IMR-90 (cell line): ENCODE data around the gene LUC7L3. TPM values are rescaled to one million over a fixed set of nuclear protein-coding genes. Genes with fewer than 3 reads are reported as not detected.

Experiments
- ATAC-seq: fragments of 200-7000 bp; cut with Tn5 transposase; 2 replicates; pipeline ENCODE4 v1.9.1; 2020; ENCODE audit warnings: low read depth, mild to moderate bottlenecking, moderate library complexity
- BruUV-seq: library from RNA; stranded (reverse); fragments of 400-500 nt; replicated peaks from 2 replicates; lab custom pipeline; 2021; lab: Mats Ljungman, UMichigan
- CTCF ChIA-PET: fragments of 300-600 bp; formaldehyde crosslinking; extraction: SDS; loops from one replicate; lab custom pipeline; 2021; ENCODE audit warnings: antibody characterized with exemption; lab: Yijun Ruan, JAX
- POLR2A ChIA-PET: fragments of 300-600 bp; sonication (Branson Sonifier 250); formaldehyde crosslinking; loops from one replicate; lab custom pipeline; 2022; ENCODE audit warnings: antibody characterized with exemption; ENCODE audit not compliant: unreplicated experiment; lab: Charles Lee
- DNase-seq: peaks from one replicate; pipeline ENCODE4 v3.0.0; 2013
- H2AFZ ChIP-seq: replicated peaks from 2 replicates; pipeline ENCODE3; 2013; ENCODE audit warnings: low read length, mild to moderate bottlenecking; ENCODE audit not compliant: poor library complexity
- H2AK5ac ChIP-seq: 2 replicates; pipeline ENCODE4 v1.6.1; 2013; ENCODE audit warnings: low read depth, low read length, inconsistent platforms
- H2AK9ac ChIP-seq: replicated peaks from 2 replicates; pipeline ENCODE3; 2013; ENCODE audit warnings: mild to moderate bottlenecking, low read depth, low read length, moderate library complexity; ENCODE audit not compliant: poor library complexity
- H2BK120ac ChIP-seq: 2 replicates; pipeline ENCODE4 v1.6.1; 2013; ENCODE audit warnings: low read depth, low read length, inconsistent platforms
- H2BK15ac ChIP-seq: 3 replicates; pipeline ENCODE4 v1.6.1; 2013; ENCODE audit warnings: low read depth, low read length, inconsistent platforms
- H2BK20ac ChIP-seq: 2 replicates; pipeline ENCODE4 v1.6.1; 2013; ENCODE audit warnings: low read depth, mild to moderate bottlenecking, inconsistent platforms, low read length, moderate library complexity
- H2BK5ac ChIP-seq: 2 replicates; pipeline ENCODE4 v1.6.1; 2013; ENCODE audit warnings: mild to moderate bottlenecking, low read depth, low read length, inconsistent platforms; ENCODE audit not compliant: poor library complexity, severe bottlenecking
- H3K14ac ChIP-seq: replicated peaks from 2 replicates; pipeline ENCODE4 v1.6.1; 2013; ENCODE audit warnings: low read depth, low read length, inconsistent platforms
- H3K18ac ChIP-seq: 2 replicates; pipeline ENCODE4 v1.6.1; 2013; ENCODE audit warnings: low read depth, low read length, control low read depth
- H3K23ac ChIP-seq: 2 replicates; pipeline ENCODE4 v1.6.1; 2013; ENCODE audit warnings: low read depth, low read length, inconsistent platforms
- H3K27ac ChIP-seq: 2 replicates; pipeline ENCODE4 v1.5.1; 2013; ENCODE audit warnings: mild to moderate bottlenecking, control low read depth, low read length; ENCODE audit not compliant: insufficient read depth
- H3K27me3 ChIP-seq: 2 replicates; pipeline ENCODE4 v1.6.1; 2013; ENCODE audit warnings: low read length; ENCODE audit not compliant: control insufficient read depth, insufficient read depth
- H3K36me3 ChIP-seq: 2 replicates; pipeline ENCODE4 v1.6.1; 2013; ENCODE audit warnings: low read length, mixed read lengths; ENCODE audit not compliant: control insufficient read depth, insufficient read depth
- H3K4ac ChIP-seq: 2 replicates; pipeline ENCODE4 v1.6.1; 2013; ENCODE audit warnings: low read depth, low read length, inconsistent platforms
- H3K4me1 ChIP-seq: 2 replicates; pipeline ENCODE4 v1.6.1; 2013; ENCODE audit warnings: low read length, mixed read lengths; ENCODE audit not compliant: control insufficient read depth, insufficient read depth
- H3K4me2 ChIP-seq: 2 replicates; pipeline ENCODE4 v1.6.1; 2013; ENCODE audit warnings: low read depth, mild to moderate bottlenecking, control low read depth, low read length, moderate library complexity
- H3K4me3 ChIP-seq: 2 replicates; pipeline ENCODE4 v1.5.1; 2013; ENCODE audit warnings: low read depth, mild to moderate bottlenecking, control low read depth, low read length, moderate library complexity; ENCODE audit not compliant: insufficient read depth
- H3K56ac ChIP-seq: 2 replicates; pipeline ENCODE4 v1.6.1; 2013; ENCODE audit warnings: low read length, inconsistent platforms; ENCODE audit not compliant: insufficient read depth; ENCODE audit errors: extremely low read depth
- H3K79me1 ChIP-seq, 2 experiments: 2 replicates each; pipeline ENCODE4 v1.6.1; 2013; ENCODE audit warnings: low read length in 2 of 2, inconsistent platforms in 1 of 2, low read depth in 1 of 2
- H3K9ac ChIP-seq: 2 replicates; pipeline ENCODE4 v1.6.1; 2013; ENCODE audit warnings: low read depth, low read length, control low read depth
- H3K9me1 ChIP-seq: 2 replicates; pipeline ENCODE4 v1.6.1; 2013; ENCODE audit warnings: low read length, inconsistent platforms; ENCODE audit not compliant: insufficient read depth
- H3K9me3 ChIP-seq: 2 replicates; pipeline ENCODE4 v1.6.1; 2013; ENCODE audit warnings: low read length; ENCODE audit not compliant: control insufficient read depth, insufficient read depth
- H4K20me1 ChIP-seq: 2 replicates; pipeline ENCODE4 v1.6.1; 2013; ENCODE audit warnings: low read length, inconsistent platforms; ENCODE audit not compliant: insufficient read depth
- H4K5ac ChIP-seq: 2 replicates; pipeline ENCODE4 v1.6.1; 2013; ENCODE audit warnings: mild to moderate bottlenecking, low read depth, low read length, control low read depth
- H4K8ac ChIP-seq, 2 experiments: 2 replicates each; pipeline ENCODE4 v1.6.1; 2013; ENCODE audit warnings: low read depth in 2 of 2, low read length in 2 of 2, control low read depth in 1 of 2, inconsistent platforms in 1 of 2
- H4K91ac ChIP-seq: 2 replicates; pipeline ENCODE4 v1.6.1; 2013; ENCODE audit warnings: low read depth, low read length, inconsistent platforms; ENCODE audit not compliant: insufficient read depth
- CHD1 ChIP-seq: IDR thresholded peaks from 2 replicates; pipeline ENCODE4 v1.6.1; 2012; ENCODE audit warnings: low read depth, low read length, improper control_type of control experiment
- WGBS, 2 experiments: methylation state at CpG; one replicate each; pipeline versions ENCODE4 v1.1.5 to v1.1.7; 2013; ENCODE audit warnings: missing lambda C conversion rate in 2 of 2; ENCODE audit not compliant: insufficient read length in 1 of 2; ENCODE audit errors: extremely low coverage in 2 of 2; 5-methylcytosine and 5-hydroxymethylcytosine counted together
- dilution Hi-C: fragments of 300-500 bp; cut with HindIII; formaldehyde crosslinking; loops from one replicate; pipeline ENCODE4 v1.14.3; 2018; ENCODE audit warnings: low sequenced_read_pairs; ENCODE audit not compliant: unreplicated experiment
- in situ Hi-C: fragments of 300-500 bp; cut with MboI; formaldehyde crosslinking; loops from 3 replicates; pipeline ENCODE4 v1.14.3; 2019; ENCODE audit warnings: low sequenced_read_pairs, inconsistent platforms, mixed read lengths
- intact Hi-C: fragments of 100-400 bp; cut with micrococcal nuclease; formaldehyde crosslinking; loops from 2 replicates; pipeline ENCODE4 v1.10.0; 2022
- polyA plus RNA-seq, 3 experiments: library from polyadenylated mRNA; depleted of rRNA; stranded (reverse); fragments of >200 nt; gene quantifications; 2 replicates each; pipeline ENCODE4 v1.2.3, GENCODE V29; 2012; ENCODE audit warnings: low replicate concordance in 1 of 3
- total RNA-seq: library from RNA; depleted of rRNA; stranded (reverse); fragments of >200 nt; gene quantifications from 2 replicates; pipeline ENCODE4 v1.2.3, GENCODE V29; 2012

The LUC7L3 gene
- total and polyA plus RNA-seq, 2 of the 4 experiments (the other 2 are of a cell fraction): 17.7 to 44.7 TPM

DNA sequence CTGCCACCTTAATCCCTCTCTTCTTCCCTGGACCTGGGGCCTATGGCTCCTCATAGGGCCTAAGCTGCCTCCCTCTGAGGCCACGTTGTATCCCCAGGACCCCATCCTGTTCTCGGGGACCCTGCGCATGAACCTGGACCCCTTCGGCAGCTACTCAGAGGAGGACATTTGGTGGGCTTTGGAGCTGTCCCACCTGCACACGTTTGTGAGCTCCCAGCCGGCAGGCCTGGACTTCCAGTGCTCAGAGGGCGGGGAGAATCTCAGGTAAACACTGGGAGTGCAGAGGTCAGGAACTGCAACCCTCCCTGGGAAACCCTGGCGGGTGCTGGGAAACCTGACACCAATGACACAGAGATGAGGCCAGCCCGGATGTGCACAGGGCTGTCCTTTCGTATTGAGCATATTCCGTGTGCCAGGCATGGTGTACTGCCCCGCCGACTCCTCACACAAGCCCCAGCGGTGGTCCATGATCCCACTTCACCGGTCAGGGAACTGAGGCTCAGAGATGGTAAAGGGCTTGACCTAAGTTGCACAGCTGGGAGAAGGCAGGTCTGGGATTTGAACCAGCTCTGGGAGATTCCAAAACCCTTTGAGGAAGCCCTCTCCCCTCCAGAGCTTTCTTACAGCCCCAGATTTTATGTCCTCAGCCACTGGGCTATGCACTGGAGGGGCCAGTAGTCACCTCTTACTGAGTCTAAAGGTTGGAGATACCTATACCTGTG lies 34.6 kb upstream of the LUC7L3 start:
- DNase-seq (no peak), ATAC-seq (no peak)
- Histone ChIP-seq H3K36me3 (no peaks in the 10 kb centered on the region), H3K9me1 (peaks cover 26% of the 10 kb centered on the region), H2AFZ (no peak overlapping the region), H3K4me1 (peaks cover 27% of the 10 kb centered on the region), H3K27ac (no peak overlapping the region), H4K91ac (no peak overlapping the region), H3K9ac (no peak overlapping the region), H3K4me3 (no peak overlapping the region), H3K27me3 (no peaks in the 10 kb centered on the region), H2BK20ac (no peak overlapping the region), H2BK15ac (no peak overlapping the region), H3K4me2 (no peak overlapping the region), H4K5ac (no peak overlapping the region), H4K8ac (no peak overlapping the region), H3K9me3 (no peaks in the 10 kb centered on the region), H2BK5ac (no peak overlapping the region), H3K18ac (no peak overlapping the region), H4K20me1 (no peaks in the 10 kb centered on the region), H3K4ac (no peak overlapping the region; the same call in 1 of the 2 replicates), H3K56ac (no peak overlapping the region), H3K79me1 (no peaks in the 10 kb centered on the region), H2BK120ac (no peak overlapping the region), H3K23ac (0 out of 2 replicates have a peak overlapping the region, but pooled peaks have one; percentile 4), H3K14ac (no peak overlapping the region), H2AK9ac (no peak overlapping the region), H2AK5ac (0 out of 2 replicates have a peak overlapping the region, but pooled peaks have one; percentile 45)
- 71% methylated on average over 5 of the region's 15 CpGs; no CpG with 5 or more reads in 1 of the 2 experiments for WGBS, 2 experiments
- no TSS peak for BruUV-seq
- dilution Hi-C loops (no loop called here), in situ Hi-C loops (no loop called here), intact Hi-C loops (no loop called here)
- no peak for TF ChIP-seq CHD1
- POLR2A ChIA-PET: no interaction called here
- CTCF ChIA-PET: interaction anchor here (1.2 to 1.4 kb wide), 2 partner anchors 10 to 134 kb away, joined by 3 to 4 read pairs; no protein-coding TSS in a partner anchor
